Effector memory CD4-positive, alpha-beta T cell (primary cell): ENCODE results near the gene OR6S1.

ENCODE experiments used
- DNase-seq, 3 donors: peaks; one replicate each; pipeline ENCODE4 v3.0.0-alpha.2; 2020
- H3K27ac ChIP-seq: 2 replicates; pipeline ENCODE4 v1.7.0; 2013; ENCODE audit warnings: mild to moderate bottlenecking, low read length, moderate library complexity; ENCODE audit not compliant: insufficient read depth, poor library complexity, severe bottlenecking
- H3K27me3 ChIP-seq: replicated peaks from 2 replicates; pipeline ENCODE4 v1.7.0; 2013; ENCODE audit warnings: mild to moderate bottlenecking, low read length; ENCODE audit not compliant: insufficient read depth, control insufficient read depth, poor library complexity, severe bottlenecking
- H3K36me3 ChIP-seq: 2 replicates; pipeline ENCODE4 v1.7.0; 2013; ENCODE audit warnings: mild to moderate bottlenecking, low read length, moderate library complexity; ENCODE audit not compliant: control insufficient read depth, insufficient read depth
- H3K4me1 ChIP-seq: 2 replicates; pipeline ENCODE4 v1.7.0; 2013; ENCODE audit warnings: low read length, mild to moderate bottlenecking; ENCODE audit not compliant: control insufficient read depth, insufficient read depth, poor library complexity, severe bottlenecking
- H3K4me3 ChIP-seq: 2 replicates; pipeline ENCODE4 v1.7.0; 2013; ENCODE audit warnings: low read length, low read depth, mild to moderate bottlenecking; ENCODE audit not compliant: insufficient read depth, poor library complexity, severe bottlenecking
- H3K9me3 ChIP-seq: 2 replicates; pipeline ENCODE4 v1.7.0; 2013; ENCODE audit warnings: mild to moderate bottlenecking, low read length, moderate library complexity; ENCODE audit not compliant: control insufficient read depth

Gene OR6S1

DNA sequence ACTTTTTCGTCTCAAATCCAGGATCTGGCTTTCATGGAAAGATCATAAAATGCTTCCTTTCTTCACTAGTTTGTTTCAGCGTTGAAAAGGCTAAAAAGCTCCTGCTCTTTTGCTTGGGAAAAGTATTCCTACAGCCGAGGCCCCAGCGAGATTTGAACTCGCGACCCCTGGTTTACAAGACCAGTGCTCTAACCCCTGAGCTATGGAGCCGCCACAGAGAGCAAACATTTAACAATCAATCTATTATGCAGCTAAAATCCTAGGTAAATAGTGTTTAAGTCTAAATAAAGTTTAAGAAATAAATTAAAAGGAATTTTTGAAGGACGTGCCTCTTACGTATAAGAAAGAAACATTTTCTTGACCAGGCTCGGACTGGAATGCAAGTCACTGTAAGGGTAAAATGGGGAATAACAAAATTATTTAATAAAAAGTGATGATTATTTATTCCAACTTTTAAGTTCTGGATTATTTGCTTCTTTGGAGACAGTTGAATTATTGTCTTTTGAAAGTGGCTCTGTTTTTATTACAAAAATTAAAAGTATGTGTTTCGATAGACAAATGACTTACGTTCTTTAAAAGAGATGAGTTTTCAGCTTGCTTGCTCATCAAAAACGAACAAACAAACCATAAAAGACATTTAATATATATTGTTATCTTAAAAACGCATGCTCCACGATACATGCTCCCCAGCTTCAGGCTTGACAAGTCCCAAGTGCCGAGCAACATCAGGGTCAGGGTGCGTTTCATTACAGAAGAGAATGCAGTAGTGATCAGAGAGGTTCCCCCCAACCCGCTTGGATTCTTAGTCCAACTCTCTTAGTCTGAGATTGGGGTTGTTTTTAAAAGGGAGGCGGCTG lies 10.2 kb downstream of the OR6S1 start:
- no peaks in the 10 kb centered on the region for H3K27me3 ChIP-seq
- peaks cover 9% of the 10 kb centered on the region for H3K4me1 ChIP-seq
- H3K4me3 ChIP-seq: peak overlapping the region; percentile 46
- no peak overlapping the region for H3K27ac ChIP-seq
- no peaks in the 10 kb centered on the region for H3K9me3 ChIP-seq
- DNase-seq: peak in 2 of 3 donors; percentile 40 to 41
- H3K36me3 ChIP-seq: no peaks in the 10 kb centered on the region

DNA sequence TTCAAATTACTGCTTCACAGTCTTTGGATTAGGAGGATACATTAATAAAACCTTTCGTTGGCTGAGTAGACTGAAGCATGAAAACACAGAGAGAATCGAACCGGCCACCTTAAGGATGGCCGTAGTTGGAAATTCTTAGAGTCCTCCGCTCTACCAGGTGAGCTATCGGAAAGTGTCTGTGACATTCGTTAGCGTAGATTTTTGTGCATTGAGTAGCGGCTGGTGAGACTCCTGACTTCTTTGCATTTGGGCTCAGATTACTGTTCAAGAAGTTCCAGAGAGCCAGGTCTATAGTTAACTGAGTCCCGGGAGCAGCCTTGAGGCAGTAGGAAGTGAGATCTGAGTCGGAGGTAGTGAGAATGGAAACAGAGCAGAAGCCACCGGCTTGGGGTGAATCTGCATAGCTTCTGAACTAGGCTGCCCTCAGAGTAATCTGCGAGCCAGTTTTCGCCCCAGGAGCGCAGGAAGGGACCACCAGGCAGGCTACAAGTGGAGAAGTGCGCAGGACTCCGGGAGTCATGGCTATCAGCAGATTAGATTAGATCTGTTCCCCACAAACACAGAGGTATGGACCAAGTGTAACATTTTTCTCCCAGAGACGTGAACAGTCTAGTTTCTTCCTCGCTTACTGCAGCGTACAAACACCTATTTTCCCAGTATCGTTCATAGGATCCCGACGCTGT lies 11.0 kb downstream of the OR6S1 start:
- Histone ChIP-seq H3K4me3 (peak overlapping the region; percentile 46), H3K27ac (no peak overlapping the region), H3K36me3 (no peaks in the 10 kb centered on the region), H3K4me1 (peaks cover 9% of the 10 kb centered on the region), H3K9me3 (no peaks in the 10 kb centered on the region), H3K27me3 (no peaks in the 10 kb centered on the region)
- peak in 1 of 3 donors; percentile 21 for DNase-seq

DNA sequence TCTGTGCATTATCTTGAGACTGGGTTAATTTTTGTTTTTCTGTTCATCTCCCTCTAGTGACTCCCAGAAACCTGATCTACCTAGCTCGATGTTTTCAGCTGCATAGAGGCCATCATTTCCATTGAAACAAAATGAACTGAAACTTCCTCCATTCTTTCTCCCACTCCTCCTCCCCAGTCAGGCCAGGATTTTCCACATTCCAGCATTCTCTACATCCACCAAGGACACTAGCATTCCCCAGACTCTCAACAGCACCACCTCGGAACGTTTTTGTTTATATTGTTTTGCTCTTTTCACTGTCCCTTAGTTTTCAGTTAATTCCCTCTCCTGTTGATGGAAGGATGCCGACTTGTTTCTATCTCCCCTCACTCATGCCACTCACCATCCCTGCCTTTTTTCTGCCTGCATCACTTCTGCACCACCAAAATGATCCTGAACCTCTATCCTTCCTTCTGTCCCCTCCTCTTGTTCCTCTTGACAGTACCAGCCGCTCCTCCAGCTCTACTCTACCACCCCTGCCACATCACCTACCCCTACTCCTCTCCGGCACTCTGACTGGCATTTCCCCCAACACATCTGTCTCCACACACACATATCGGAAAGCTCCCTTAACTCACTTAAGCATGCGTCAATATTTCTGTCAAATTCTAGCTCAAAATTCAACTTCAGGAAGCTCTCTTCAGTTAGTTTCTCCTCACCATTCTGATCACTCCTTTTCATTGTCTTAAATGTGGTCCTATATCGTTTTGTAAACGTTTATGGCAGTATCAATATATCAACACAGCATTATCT lies 13.2 kb downstream of the OR6S1 start:
- H3K4me1 ChIP-seq: peaks cover 21% of the 10 kb centered on the region
- no peak for DNase-seq
- no peaks in the 10 kb centered on the region for H3K27me3 ChIP-seq
- no peaks in the 10 kb centered on the region for H3K9me3 ChIP-seq
- H3K36me3 ChIP-seq: no peaks in the 10 kb centered on the region
- H3K4me3 ChIP-seq: no peak overlapping the region
- no peak overlapping the region for H3K27ac ChIP-seq

DNA sequence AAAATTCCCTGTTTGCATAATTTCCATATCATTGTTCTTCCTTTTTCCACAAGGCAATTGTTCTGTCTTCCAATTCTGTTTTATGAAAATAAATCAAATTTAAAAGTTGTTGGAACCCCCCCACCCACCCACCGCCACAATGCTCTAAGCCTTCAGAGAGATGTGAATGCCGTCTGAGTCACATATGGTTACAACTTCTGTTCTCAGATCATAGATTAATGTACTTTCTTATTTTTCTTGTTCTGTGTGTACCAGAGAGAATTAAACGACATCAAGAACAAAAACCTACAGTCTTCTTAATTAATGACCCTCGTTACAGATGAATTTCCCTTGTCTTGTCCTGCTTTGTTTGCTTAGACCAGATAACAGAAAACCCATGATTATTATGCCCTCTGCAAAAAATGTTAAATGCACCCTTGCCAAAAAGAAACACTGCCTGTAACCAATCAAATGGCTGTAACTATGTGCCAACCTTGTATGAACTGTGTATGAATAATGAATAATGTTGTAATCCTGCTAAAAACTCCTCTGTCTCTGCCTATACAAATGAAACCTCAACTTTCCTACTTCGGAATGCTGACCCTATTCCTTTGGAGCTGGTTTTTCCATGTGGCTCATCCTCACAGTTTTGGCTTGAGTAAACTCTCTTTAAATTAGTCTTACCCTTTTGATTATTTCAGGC lies 14.0 kb downstream of the OR6S1 start:
- no peaks in the 10 kb centered on the region for H3K27me3 ChIP-seq

DNA sequence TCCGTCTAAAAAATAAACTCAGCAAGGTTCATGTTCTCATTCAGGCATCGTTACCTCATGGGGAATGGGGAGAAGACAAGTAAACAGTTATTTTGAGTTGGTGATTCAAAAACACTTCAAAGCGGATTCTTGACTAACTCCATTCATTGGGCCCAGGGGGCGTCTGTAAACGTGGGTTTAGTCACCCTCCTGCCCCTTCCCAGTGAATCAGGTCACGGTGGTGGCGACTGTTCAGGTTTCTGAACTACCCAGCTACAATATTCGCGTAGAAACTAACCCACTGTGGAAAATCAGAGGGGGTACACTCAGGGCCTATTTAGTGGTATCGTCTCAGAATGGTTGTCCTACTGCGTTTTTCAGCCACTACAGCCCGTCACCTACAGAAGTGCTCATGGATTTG lies 15.2 kb downstream of the OR6S1 start:
- no peaks in the 10 kb centered on the region for H3K9me3 ChIP-seq
- H3K27me3 ChIP-seq: no peaks in the 10 kb centered on the region
- peaks cover 17% of the 10 kb centered on the region for H3K4me1 ChIP-seq
- H3K4me3 ChIP-seq: peak overlapping the region; percentile 15
- H3K27ac ChIP-seq: no peak overlapping the region
- H3K36me3 ChIP-seq: no peaks in the 10 kb centered on the region
- DNase-seq: no peak

More for the DNA sequence above, 14.0 kb downstream of the OR6S1 start:
- H3K36me3 ChIP-seq: no peaks in the 10 kb centered on the region
- no peak overlapping the region for H3K4me3 ChIP-seq
- DNase-seq: no peak
- H3K4me1 ChIP-seq: peaks cover 26% of the 10 kb centered on the region
- H3K27ac ChIP-seq: no peak overlapping the region
- no peaks in the 10 kb centered on the region for H3K9me3 ChIP-seq

DNA sequence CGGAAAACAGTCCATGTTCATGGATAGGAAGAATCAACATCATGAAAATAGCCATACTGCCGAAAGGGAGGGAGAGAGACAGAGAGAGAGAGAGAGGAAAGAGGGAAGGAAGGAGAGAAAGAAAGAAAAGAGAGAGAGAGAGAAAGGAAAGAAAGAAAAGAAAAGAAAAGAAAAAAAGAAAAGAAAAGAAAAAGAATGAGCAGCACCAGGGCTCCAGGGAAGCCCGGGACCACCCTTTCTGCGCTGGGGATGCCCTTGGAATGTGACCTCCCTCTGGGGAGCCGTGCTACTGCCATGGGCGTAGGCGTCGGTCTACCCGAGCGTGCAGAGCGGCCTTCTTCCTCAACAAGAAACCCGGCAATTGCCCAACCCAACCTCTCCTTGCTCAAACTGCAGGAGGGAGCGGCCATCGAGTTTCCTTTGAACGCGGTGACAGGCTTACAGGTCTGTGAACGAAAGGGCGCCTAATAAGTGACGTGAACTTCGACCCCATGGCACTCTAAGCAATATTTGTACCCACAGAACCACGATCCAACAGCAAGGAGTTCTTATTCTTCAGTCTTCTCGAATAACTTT lies 16.9 kb downstream of the OR6S1 start:
- peak in 2 of 3 donors; percentile 16 to 38 for DNase-seq
- Histone ChIP-seq H3K36me3 (no peaks in the 10 kb centered on the region), H3K27me3 (no peaks in the 10 kb centered on the region), H3K27ac (no peak overlapping the region), H3K4me1 (peaks cover 17% of the 10 kb centered on the region), H3K9me3 (no peaks in the 10 kb centered on the region), H3K4me3 (peak overlapping the region; percentile 15)

DNA sequence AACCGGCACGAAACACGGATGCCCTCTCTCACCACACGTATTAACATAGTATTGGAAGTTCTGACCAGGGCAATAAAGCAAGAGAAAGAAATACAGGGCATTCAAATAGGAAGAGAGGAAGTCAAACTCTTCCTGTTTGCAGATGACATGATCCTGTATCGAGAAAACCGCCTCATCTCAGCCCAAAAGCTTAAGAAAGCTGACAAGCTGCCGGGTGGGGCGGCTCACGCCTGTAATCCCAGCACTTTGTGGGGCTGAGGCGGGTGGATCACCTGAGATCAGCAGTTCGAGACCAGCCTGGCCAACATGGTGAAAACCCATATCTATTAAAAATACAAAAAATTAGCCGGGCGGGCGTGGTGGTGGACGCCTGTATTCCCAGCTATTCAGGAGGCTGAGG lies 17.7 kb downstream of the OR6S1 start:
- no peak for DNase-seq
- no peaks in the 10 kb centered on the region for H3K36me3 ChIP-seq
- no peak overlapping the region for H3K4me3 ChIP-seq
- peaks cover 17% of the 10 kb centered on the region for H3K4me1 ChIP-seq
- H3K9me3 ChIP-seq: no peaks in the 10 kb centered on the region
- H3K27ac ChIP-seq: no peak overlapping the region
- H3K27me3 ChIP-seq: no peaks in the 10 kb centered on the region

DNA sequence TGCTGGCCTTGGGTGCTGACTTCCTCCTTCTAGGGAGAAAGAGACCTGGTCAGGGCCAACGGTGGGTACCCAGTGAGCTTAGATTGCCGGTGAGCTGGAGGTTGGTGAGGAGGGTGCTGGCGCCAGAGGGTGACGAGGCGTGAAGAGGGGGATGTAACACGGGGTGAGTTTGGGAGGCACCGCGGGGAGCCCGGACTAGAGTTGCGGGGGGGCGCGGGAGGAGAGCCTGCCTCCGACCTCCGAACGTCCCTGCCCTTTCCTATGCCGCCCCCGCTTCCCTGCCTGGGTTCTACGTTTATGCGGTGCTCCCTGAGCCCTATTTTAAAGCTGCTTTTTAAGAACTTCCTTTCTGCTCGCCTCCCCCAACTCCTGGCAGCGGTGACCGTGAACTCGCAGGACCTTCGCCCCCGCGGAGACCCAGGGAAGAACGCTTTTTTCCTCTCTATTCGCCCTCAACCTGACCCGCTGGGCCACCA lies 18.6 kb downstream of the OR6S1 start:
- no peak for DNase-seq
- Histone ChIP-seq H3K9me3 (no peaks in the 10 kb centered on the region), H3K36me3 (no peaks in the 10 kb centered on the region), H3K27ac (no peak overlapping the region), H3K4me1 (peaks cover 17% of the 10 kb centered on the region), H3K4me3 (no peak overlapping the region), H3K27me3 (no peaks in the 10 kb centered on the region)

DNA sequence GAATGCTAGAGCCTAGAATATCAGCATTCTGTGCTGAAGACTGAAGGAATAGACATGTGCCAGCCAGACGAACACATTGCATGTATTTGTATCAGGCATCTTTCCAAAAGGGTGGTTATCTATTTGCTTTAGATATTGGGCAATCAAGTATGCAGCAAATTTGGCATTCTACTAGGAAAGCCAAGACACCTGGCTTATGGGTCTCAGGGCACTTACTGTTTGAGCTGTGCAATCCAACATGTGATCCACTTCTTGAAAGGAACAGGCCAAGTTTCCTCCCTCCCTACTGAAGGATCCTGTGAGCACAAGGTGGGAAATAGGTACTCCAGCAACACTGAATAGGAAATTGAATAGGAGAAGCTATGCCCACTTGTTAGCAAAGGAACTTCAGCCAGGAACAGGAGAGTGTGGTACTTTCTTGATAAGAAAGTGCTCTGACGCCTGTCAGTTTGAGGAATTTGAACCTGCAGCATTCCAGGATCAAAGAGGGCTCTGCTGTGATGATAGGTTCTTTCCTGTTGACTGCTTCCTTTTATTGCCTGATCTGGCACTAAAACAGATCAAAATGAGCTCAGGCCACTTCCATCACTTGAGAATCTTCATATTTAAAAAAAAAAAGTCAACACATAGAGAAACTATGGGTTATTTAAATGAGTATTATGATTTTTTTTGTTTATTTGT lies 20.6 kb downstream of the OR6S1 start:
- peaks cover 17% of the 10 kb centered on the region for H3K4me1 ChIP-seq
- no peaks in the 10 kb centered on the region for H3K9me3 ChIP-seq
- DNase-seq: no peak
- no peaks in the 10 kb centered on the region for H3K27me3 ChIP-seq
- H3K36me3 ChIP-seq: no peaks in the 10 kb centered on the region
- H3K4me3 ChIP-seq: no peak overlapping the region
- no peak overlapping the region for H3K27ac ChIP-seq
